ENCODE results near the gene BIN1.

- TF ChIP-seq CTCF (IDR thresholded peaks at IDR 0.05) (no peak), POLR2AphosphoS5 (IDR thresholded peaks at IDR 0.05; ENCODE audit: low read depth, low read length) (no peak), REST (IDR thresholded peaks at IDR 0.05; ENCODE audit: insufficient read depth in 1 of 2, low read depth in 2 of 2, low read length in 1 of 2) (no peak), TCF7L2 (IDR thresholded peaks at IDR 0.05; ENCODE audit: low read depth, low read length) (no peak), SIN3A (IDR thresholded peaks at IDR 0.05; ENCODE audit: borderline replicate concordance, insufficient read depth, low read depth, low read length) (no peak)
Observed at GRCh38 chr2:127139766-127140165, 32.8 kb upstream of the BIN1 start.

Measured in Panc1 (cell line).